ENCODE data around the gene XPR1. TPM values are rescaled to one million over a fixed set of nuclear protein-coding genes. Genes with fewer than 3 reads are reported as not detected.

Gene XPR1
- total RNA-seq, 1 donor from 2014 or later = 53.6 TPM

GRCh38 chr1:180930687-180931086 is 298.9 kb downstream of the XPR1 start:
- DNase-seq (ENCODE audit: low read depth) = no peak

DNA sequence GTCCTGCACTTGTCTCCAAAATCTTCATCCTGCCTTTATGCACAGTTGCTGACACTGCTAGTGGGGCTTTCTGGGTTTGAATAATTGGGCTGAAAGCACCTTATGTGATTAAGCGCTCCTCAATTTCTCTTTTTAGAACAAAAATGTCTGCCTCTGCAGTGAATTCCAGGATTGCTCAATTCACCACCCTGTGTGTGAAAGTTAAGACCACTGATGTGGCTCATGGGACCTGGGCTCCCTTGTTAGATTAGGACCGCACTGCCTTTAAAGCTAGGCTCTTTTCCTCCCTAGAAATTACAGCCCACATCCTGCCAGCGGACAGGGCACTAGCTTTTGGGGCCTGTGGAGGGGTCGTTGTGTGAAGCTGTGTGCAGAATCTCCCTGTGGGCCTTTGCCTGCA is 299.7 kb downstream of the XPR1 start:
- DNase-seq (ENCODE audit: low read depth) = no peak

- no peak for DNase-seq (ENCODE audit: low read depth)
These were observed 300.6 kb downstream of the XPR1 start for GRCh38 chr1:180932378-180932777.

DNA sequence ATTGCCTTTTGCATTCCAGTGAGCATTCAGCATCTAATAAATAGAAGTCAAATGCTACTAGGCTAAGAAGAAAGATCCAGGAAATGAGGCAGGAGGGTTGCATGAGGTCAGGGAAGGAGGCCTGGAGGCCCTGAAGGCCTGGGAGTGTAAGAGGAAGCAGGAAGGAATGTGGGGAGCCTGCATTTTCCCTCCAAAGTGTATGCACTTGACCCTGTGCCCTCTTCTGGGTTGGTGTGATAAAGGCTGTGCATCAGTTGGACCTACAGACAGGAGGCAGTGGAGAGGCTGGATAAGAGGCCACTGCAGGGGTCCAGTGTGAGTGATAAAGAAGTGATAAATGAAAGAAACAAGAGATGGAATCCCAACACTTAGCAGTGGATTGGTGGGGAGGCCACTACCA is 301.3 kb downstream of the XPR1 start:
- no peak for DNase-seq (ENCODE audit: low read depth)

- no peak for DNase-seq (ENCODE audit: low read depth)
These were observed 302.7 kb downstream of the XPR1 start for GRCh38 chr1:180934563-180934962.

DNA sequence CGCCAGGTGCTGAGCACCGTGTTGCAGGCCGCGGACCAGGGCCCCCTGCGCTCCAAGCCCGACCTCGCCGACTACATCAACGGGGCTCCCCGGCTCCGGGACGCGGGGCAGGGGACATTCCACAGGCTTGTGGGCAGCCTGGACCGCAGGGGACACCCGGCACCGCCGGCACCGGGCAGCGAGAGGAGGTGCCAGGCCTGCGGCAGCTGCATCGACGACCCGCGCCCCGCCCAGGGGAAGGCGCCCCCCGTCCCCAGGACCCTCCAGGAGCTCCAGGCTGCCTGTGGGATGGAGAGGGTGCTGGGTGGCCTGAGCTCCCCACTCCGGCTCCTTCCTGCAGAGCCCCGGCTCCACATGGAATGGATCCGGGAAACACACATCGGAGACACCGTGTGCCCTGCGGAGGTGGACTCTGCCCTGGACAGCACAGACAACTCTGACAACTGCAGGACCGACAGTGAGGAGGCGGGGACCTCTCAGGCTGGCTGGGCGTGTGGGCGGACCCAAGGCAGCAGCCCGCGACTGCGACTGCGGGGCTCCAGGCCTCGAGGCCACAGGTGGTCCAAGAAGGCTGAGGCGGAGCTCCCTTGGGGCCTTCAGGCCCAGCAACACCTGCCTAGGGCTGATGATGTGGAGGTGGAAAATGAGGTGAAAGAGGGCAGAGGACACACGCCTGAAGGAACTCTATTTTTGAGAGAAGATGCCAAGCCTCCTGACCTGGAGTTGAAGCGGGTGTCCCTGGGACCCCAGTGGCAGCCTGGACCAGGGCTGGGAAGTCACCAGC is 303.7 kb downstream of the XPR1 start:
- DNase-seq (ENCODE audit: low read depth) = no peak

- DNase-seq (ENCODE audit: low read depth) = no peak
These were observed 304.5 kb downstream of the XPR1 start for GRCh38 chr1:180936110-180937011.

DNA sequence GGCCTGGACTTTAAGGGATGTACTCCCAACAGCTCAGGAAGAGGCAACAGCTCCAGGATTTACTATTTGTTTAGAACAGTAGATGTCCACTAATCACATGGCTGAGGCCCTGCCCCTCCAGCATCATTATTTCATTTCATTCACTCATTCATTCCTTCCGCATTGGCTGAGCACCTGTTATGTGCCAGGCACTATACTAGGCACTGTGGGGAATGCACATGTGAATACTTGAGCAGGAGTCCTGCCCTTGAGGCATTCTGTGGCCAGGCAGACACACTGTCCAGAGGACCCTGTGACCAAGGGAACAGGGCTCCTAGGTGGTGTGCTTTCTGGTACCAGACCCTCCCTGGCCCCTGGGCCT is 305.2 kb downstream of the XPR1 start:
- no peak for DNase-seq (ENCODE audit: low read depth)

GRCh38 chr1:180937624-180938225 is 305.9 kb downstream of the XPR1 start:
- DNase-seq (ENCODE audit: low read depth) = no peak

DNA sequence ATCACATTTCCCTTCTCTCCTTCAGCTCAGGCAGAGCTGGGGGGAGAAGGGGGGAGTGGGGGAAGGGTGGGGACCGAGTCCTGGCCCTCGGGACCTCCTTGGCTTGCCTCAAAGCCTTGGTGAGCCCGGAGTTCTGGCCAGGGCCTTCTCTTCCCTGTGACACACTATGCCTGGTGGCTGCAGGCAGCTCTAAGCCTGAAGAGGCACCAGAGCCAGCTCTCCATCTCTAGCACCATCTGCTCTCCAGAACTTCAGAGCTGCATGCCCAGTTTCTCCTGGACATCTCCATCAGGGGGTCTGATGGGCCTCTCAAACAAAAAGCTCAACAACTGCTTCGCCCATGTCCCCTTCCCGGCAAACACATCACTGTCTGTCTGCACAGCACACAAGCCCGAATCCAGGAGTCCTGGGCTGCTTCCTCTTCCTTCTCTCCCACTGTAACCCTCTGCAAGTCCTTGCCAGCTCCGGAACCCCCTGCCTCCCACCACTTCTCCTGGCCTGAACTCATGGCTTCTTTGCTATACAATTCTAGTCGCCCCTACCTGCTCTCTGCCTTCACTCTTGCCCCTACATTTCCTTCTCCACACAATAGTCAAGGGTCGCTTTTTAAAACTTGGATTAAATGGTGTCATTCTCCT is 307.4 kb downstream of the XPR1 start:
- no peak for DNase-seq (ENCODE audit: low read depth)

DNA sequence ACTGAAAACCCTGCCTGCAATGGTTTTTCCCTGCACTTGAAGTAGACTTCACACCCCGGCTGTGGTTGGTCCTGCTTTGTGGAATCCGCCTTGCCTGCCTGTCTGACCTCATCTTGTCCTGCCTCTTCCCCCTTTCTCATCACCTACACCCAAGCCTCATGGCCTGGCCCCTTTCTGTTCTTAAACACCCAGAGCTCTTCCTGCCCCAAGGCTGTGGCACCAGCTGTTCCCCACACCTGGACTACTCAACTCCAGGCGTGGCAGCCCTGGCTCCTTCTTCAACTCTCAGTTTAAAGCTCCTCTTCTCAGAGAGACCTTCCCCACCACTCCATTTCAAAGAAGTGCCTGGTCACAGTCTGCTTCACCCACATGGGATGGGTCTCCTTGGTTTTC is 307.9 kb downstream of the XPR1 start:
- no peak for DNase-seq (ENCODE audit: low read depth)

Other genes starting within 250 kb of the XPR1 start
- gene ACBD6, start 129.4 kb upstream of the XPR1 start, total RNA-seq = 41.0 and 44.3 TPM in 2 replicates
- not detected in 2 replicates for gene OVAAL, start 73.1 kb upstream of the XPR1 start, total RNA-seq